ENCODE results near the gene LRRC17.

LRRC17 gene

DNA sequence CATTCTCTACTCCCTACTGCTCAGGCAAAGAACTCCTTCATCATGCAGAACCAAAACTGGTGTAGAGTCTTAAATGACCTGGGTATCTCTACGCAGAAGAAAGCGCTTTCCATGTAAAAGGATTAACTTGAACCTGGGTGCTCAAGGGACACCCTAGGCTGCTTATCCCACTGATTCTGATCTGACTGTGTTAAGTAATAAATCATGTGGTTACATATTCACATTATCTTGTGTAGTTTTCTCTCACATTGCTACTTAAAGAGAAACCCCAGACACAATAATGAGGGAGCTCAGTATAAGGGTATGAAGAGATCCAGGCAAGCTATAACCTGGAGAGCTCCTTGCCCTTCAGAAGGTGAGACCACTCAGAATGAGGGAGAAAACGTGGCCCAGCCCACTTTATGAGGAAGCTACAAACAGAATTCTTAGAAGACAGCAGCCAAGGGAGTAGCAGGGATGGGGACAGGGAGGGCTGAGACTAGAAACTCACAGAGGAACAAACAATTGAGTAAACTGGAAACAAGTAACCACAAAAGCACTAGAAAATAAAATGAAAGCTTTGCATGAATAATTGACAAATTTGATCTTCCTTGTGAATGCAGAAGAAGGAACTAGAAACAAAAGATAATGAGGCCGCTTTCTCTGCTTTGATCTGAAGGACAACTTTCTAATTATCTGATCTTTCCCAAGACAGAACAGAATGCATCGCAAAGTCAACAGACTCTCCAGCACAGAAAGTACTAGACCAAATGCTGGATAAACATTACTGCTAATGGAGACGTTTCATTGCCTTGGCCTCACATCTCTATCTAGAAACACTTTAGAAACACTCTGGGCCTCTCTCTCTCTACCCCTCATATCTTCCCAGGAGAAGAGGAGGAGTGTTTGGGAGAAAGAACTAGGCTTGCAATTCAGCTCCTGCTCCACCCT is 76.1 kb downstream of the LRRC17 start:
- DNase-seq (ENCODE audit: low read depth): no peak

DNA sequence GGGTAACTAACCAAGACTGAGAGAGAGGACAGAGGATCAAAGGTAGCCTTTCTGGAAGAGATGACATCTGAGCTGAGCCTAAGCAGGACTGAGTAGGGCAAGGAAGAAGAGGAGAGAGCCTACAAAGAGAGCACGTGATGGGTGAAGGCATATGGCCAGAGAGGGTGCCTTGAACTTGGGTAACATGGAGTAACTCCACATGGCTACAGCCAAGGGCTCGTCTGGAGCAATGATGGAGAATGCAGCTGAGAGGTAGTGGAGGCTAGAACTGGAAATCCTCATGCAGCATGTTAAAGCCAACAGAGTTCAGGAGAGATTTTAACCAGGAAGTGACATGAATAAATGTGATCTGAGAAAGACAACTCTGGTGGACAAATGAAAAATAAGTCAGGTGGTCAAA is 77.8 kb downstream of the LRRC17 start:
- DNase-seq (ENCODE audit: low read depth): no peak

DNA sequence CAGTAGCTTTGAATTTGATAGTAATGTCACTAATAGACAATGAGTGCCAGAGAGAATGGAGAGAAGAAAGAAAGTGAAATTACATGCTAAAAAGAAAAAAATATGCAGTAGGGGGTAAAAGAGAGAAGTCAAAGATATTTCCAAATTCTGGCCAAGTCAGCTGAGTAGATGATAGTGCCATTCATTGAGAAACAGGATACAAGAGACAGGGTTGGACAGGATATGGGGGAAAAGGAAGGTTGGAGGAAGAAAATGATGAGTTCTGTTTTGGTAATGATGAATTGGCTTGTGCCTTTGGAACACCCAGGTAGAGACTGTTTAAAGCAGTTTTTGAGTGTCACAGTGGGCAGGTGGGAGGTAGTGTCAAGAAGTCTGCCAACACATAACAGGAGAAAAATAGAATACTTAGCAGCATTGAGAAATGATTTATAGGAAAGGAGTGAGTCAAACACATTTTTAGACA is 78.3 kb downstream of the LRRC17 start:
- DNase-seq (ENCODE audit: low read depth): no peak

- DNase-seq (ENCODE audit: low read depth): no peak
Observed at GRCh38 chr7:102991540-102992214, 78.9 kb downstream of the LRRC17 start.

- no peak for DNase-seq (ENCODE audit: low read depth)
Observed at GRCh38 chr7:102992509-102992937, 79.7 kb downstream of the LRRC17 start.

DNA sequence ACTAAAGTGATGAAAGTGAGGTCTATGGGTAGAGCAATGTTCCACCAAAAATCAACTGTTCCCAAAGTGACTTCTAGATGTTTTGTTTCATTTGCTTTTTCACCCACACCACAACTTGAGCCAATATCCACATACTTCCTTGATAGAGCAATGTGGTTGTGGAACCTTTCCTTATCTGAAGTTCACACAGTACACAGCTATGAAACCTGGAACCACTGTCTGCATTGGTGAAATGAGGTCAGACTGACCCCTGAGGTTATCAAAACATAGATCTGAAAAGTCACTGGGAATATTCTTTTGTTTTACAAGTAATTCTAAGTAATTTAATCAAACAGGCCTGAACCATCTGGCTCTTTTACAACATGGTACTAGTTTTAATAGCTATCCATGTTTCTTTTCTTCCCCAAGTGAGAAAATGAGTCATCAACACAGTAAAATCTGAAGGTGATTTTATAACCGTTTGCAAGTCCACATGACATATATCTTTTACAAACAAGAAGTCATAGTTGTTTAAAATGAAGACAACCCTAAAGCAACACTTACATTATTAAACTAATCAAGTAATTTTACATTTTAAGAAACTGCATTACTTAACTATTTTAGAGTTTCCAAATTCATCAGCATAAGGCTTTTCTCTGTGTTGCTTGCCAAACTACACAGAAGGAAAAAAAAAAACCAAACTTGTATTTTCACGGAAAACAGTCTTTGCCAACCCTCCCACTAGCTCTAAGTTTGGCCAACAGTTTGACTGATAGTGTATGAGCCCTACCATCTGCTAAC is 80.3 kb downstream of the LRRC17 start:
- DNase-seq (ENCODE audit: low read depth): no peak

GRCh38 chr7:102993718-102994029 is 80.9 kb downstream of the LRRC17 start:
- DNase-seq (ENCODE audit: low read depth): no peak

- no peak for DNase-seq (ENCODE audit: low read depth)
Observed at GRCh38 chr7:102994567-102994966, 81.8 kb downstream of the LRRC17 start.
